Osteoblast (primary cell): Measurements from ENCODE around the gene HIP1R. TPM values are rescaled to one million over a fixed set of nuclear protein-coding genes. Genes with fewer than 3 reads are reported as not detected.

ENCODE experiments used
- DNase-seq: peaks from one replicate; pipeline ENCODE4 v3.0.0; 2011; ENCODE audit warnings: low spot score, mixed read lengths; ENCODE audit not compliant: insufficient read length; ENCODE audit errors: missing footprints
- H2AFZ ChIP-seq: 2 replicates; pipeline ENCODE4 v1.6.0; 2011; ENCODE audit warnings: mild to moderate bottlenecking, low read length
- H3K27ac ChIP-seq: 2 replicates; pipeline ENCODE4 v1.5.1; 2011; ENCODE audit warnings: mild to moderate bottlenecking, low read depth, low read length, moderate library complexity
- H3K27me3 ChIP-seq: 2 replicates; pipeline ENCODE4 v1.6.0; 2012; ENCODE audit warnings: mild to moderate bottlenecking, control low read depth, inconsistent platforms, low read length, moderate library complexity; ENCODE audit not compliant: insufficient read depth
- H3K36me3 ChIP-seq: 2 replicates; pipeline ENCODE4 v1.5.1; 2011; ENCODE audit warnings: mild to moderate bottlenecking, low read length, control low read depth, moderate library complexity; ENCODE audit not compliant: insufficient read depth
- H3K4me1 ChIP-seq: 2 replicates; pipeline ENCODE4 v1.5.1; 2011; ENCODE audit warnings: mild to moderate bottlenecking, low read length, control low read depth, moderate library complexity; ENCODE audit not compliant: insufficient read depth
- H3K4me2 ChIP-seq: 2 replicates; pipeline ENCODE4 v1.6.0; 2011; ENCODE audit warnings: mild to moderate bottlenecking, low read length; ENCODE audit not compliant: insufficient read depth
- H3K4me3 ChIP-seq: fragments of 200-600 bp; sonication (generic); 3 replicates; pipeline ENCODE4 v1.5.1; 2012; ENCODE audit warnings: mild to moderate bottlenecking, low read length, inconsistent platforms; ENCODE audit not compliant: insufficient read depth
- H3K79me2 ChIP-seq: 2 replicates; pipeline ENCODE4 v1.6.0; 2012; ENCODE audit warnings: mild to moderate bottlenecking, low read length, control low read depth, inconsistent platforms; ENCODE audit not compliant: insufficient read depth
- H3K9me3 ChIP-seq: 2 replicates; pipeline ENCODE4 v1.5.1; 2011; ENCODE audit warnings: low read depth, low read length, control low read depth
- H4K20me1 ChIP-seq: 2 replicates; pipeline ENCODE4 v1.6.0; 2012; ENCODE audit warnings: mild to moderate bottlenecking, low read length, control low read depth; ENCODE audit not compliant: insufficient read depth
- total RNA-seq: library from RNA; depleted of rRNA; stranded (reverse); fragments of >200 nt; gene quantifications from 2 replicates; pipeline ENCODE4 v1.2.3, GENCODE V29; 2012
- TF ChIP-seq, protein P1 (sequence below): IDR thresholded peaks from 2 replicates; pipeline ENCODE4 v1.5.1; 2011; ENCODE audit warnings: mild to moderate bottlenecking, low read depth, low read length, moderate library complexity; ENCODE audit errors: extremely low read depth

The HIP1R gene
- total RNA-seq, 1 donor: 21.0 TPM

DNA sequence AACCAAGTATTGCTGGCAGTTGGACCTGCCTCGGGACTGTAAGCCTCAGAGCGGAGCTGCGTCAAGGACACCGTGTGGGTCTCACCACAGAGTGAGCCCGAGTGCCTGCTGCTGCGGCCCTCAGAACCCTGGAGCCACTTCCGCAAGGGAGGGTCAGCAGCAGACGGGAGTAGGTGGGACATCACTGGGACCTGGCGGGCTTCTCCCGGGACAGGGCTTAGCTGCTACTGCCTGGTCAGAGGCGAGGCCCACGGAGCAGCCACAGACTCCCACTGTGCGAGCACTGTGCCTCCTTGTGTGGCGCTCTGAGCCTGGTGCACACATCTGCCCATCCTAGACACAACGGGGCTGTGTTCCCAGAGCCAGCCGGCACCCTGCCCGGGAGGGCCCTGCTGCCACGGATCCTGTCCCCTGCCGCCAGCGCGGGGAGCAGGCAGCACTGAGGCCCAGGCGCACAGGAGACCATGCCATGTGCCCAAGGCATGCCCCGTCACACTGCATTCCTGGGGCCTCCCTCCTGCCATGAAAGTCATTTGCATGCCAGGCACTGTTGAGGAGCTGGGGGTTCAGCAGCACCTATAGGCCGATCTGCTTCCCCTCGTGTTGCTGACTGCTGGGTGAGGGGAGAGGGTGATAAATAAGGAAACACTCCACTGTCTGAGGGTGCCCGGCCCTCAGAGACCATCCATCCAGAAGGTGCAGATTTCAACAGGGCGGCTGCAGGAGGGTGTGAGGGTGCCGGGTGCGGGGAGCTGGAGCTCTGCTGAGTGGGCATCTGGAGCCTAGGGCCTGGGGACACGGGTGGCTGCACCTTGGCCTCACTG is 10.0 kb downstream of the HIP1R start:
- TF ChIP-seq, protein P1, sequence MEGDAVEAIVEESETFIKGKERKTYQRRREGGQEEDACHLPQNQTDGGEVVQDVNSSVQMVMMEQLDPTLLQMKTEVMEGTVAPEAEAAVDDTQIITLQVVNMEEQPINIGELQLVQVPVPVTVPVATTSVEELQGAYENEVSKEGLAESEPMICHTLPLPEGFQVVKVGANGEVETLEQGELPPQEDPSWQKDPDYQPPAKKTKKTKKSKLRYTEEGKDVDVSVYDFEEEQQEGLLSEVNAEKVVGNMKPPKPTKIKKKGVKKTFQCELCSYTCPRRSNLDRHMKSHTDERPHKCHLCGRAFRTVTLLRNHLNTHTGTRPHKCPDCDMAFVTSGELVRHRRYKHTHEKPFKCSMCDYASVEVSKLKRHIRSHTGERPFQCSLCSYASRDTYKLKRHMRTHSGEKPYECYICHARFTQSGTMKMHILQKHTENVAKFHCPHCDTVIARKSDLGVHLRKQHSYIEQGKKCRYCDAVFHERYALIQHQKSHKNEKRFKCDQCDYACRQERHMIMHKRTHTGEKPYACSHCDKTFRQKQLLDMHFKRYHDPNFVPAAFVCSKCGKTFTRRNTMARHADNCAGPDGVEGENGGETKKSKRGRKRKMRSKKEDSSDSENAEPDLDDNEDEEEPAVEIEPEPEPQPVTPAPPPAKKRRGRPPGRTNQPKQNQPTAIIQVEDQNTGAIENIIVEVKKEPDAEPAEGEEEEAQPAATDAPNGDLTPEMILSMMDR: no peak
- H3K79me2 ChIP-seq: no peaks in the 10 kb centered on the region
- no peak overlapping the region for H3K4me2 ChIP-seq
- no peaks in the 10 kb centered on the region for H4K20me1 ChIP-seq
- H3K27ac ChIP-seq: no peak overlapping the region
- no peaks in the 10 kb centered on the region for H3K9me3 ChIP-seq
- H3K4me3 ChIP-seq: no peak overlapping the region
- H3K36me3 ChIP-seq: no peaks in the 10 kb centered on the region
- peaks cover 9% of the 10 kb centered on the region for H3K4me1 ChIP-seq
- no peak overlapping the region for H2AFZ ChIP-seq
- H3K27me3 ChIP-seq: no peaks in the 10 kb centered on the region
- peak; percentile 85 for DNase-seq

DNA sequence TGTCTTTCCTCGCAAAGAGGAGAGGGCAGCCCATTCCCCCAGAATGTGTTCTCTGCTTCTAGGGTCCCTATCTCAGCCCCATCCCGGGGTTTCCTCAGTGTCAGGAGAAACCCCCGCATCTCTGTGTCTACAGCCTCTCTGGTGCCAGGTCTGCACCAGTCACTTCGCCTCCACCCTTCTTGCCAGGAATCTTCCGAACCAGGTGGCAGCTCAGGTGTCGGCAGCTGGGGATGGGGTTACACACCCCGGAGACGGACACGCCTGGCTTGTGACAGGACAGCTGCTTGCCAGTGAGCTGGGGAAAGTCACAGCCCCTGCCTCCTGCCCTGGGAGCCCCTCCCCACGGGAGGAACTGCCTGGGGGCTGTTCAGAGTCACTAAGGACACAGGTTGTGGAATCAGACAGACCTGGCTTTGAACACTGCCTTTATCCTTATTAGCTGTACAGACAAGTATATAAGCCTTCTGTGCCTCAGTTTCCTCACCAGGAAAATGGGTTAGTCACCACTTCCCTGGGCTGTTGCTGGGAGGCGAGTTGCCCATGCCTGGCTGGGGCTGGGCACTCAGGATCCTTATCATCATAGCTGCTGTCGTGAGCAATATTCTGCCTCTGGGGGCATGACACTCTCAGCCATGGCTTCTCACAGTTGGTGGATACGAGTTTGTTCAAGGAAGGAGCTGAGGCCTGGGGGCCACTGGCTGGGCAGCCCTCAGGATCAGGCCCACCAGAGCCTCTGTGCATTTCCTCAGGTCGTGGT is 10.8 kb downstream of the HIP1R start:
- no peaks in the 10 kb centered on the region for H3K27me3 ChIP-seq
- TF ChIP-seq, protein P1: no peak
- H3K4me1 ChIP-seq: peaks cover 8% of the 10 kb centered on the region
- no peak overlapping the region for H3K27ac ChIP-seq
- no peaks in the 10 kb centered on the region for H3K9me3 ChIP-seq
- no peak overlapping the region for H2AFZ ChIP-seq
- no peak overlapping the region for H3K4me3 ChIP-seq
- DNase-seq: peak; percentile 80
- no peaks in the 10 kb centered on the region for H3K79me2 ChIP-seq
- no peaks in the 10 kb centered on the region for H3K36me3 ChIP-seq
- no peak overlapping the region for H3K4me2 ChIP-seq
- H4K20me1 ChIP-seq: no peaks in the 10 kb centered on the region

DNA sequence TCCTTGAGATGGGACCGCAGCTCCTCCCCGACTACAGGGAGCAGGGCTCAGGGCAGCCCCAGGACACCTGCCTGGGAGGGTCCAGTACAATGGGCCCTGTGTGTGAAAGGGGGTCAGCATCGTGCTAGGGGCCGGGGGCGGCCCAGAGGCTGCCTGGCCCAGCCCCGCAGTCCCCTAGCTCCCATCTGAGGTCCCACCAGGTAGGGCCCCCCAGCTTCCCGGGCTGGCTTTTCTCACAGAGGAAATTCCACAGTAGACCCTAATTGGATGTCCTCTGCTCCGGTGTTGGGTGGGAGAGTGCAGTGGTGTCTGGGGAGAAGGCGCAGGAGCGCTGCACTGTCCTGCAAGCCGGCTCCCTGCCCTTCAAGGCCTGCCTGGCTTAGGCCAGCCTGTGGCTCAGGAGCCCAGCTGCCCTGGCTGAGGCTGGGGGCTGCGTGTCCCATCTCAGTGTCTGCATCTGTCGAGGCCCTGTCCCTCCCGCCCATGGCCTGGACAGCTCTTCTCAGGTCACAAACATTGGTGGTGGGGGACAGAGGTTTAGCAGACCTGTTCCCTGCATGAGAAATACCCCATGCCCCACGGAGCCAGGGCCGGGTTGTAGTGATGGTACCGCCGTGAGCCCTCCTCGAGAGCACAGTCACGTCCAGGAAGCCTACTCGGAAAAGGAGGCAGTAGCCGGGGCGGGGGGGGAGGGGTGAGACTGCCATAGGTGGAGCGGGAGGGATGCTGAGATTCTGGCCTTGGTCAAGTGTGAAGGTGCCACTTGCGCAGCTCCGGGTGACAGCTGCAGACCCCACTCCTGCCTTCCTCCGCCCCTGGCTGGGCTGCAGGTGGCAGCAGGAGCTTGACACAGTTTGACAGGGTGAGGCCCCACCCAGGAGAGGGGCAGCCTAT is 11.6 kb downstream of the HIP1R start:
- no peak overlapping the region for H3K4me2 ChIP-seq
- H2AFZ ChIP-seq: no peak overlapping the region
- TF ChIP-seq, protein P1: no peak
- H3K27me3 ChIP-seq: no peaks in the 10 kb centered on the region
- no peaks in the 10 kb centered on the region for H3K79me2 ChIP-seq
- no peak overlapping the region for H3K4me3 ChIP-seq
- no peak overlapping the region for H3K27ac ChIP-seq
- DNase-seq: peak; percentile 73
- H3K4me1 ChIP-seq: peaks cover 8% of the 10 kb centered on the region
- H3K9me3 ChIP-seq: no peaks in the 10 kb centered on the region
- no peaks in the 10 kb centered on the region for H4K20me1 ChIP-seq
- H3K36me3 ChIP-seq: no peaks in the 10 kb centered on the region
